Ascending aorta (tissue), 2 donors: ENCODE results near the gene KCNK16. TPM values are rescaled to one million over a fixed set of nuclear protein-coding genes. Genes with fewer than 3 reads are reported as not detected.

Experiments
- DNase-seq, 2 donors: peaks; one replicate each; pipeline ENCODE4 v3.0.0-alpha.2; 2019; ENCODE audit warnings: low spot score in 2 of 2
- H3K27ac ChIP-seq, 2 donors: fragments of 200-600 bp; sonication (generic); one replicate each; pipeline ENCODE4 v1.5.1; 2016 to 2017; ENCODE audit warnings: mild to moderate bottlenecking in 1 of 2
- H3K27me3 ChIP-seq: fragments of 200-600 bp; sonication (generic); one replicate; pipeline ENCODE4 v1.5.1; 2017
- H3K36me3 ChIP-seq, 2 donors: fragments of 200-600 bp; sonication (generic); one replicate each; pipeline ENCODE4 v1.5.1; 2016
- H3K4me1 ChIP-seq, 2 donors: fragments of 200-600 bp; sonication (generic); one replicate each; pipeline ENCODE4 v1.5.1; 2016 to 2017; ENCODE audit warnings: mild to moderate bottlenecking in 1 of 2
- H3K4me3 ChIP-seq, 2 donors: fragments of 200-600 bp; sonication (generic); one replicate each; pipeline ENCODE4 v1.5.1; 2016 to 2017; ENCODE audit warnings: mild to moderate bottlenecking in 1 of 2
- H3K9me3 ChIP-seq, 2 donors: fragments of 200-600 bp; sonication (generic); one replicate each; pipeline ENCODE4 v1.5.1; 2016
- CTCF ChIP-seq, 3 experiments: fragments of 200-600 bp in 2 of 3; fragments of 450-650 bp in 1 of 3; sonication (generic) in 2 of 3; IDR thresholded peaks; one replicate each; pipeline ENCODE4 v1.5.1; 2016 to 2019; ENCODE audit warnings: antibody characterized with exemption in 3 of 3, mild to moderate bottlenecking in 1 of 3, moderate library complexity in 1 of 3
- intact Hi-C: fragments of 100-400 bp; cut with DNase I; formaldehyde crosslinking; loops from one replicate; pipeline ENCODE4 v1.15.1; 2023
- total RNA-seq: library from RNA; depleted of rRNA; stranded (reverse); fragments of >200 nt; gene quantifications from one replicate; pipeline ENCODE4 v1.1.0, GENCODE V29; 2016

Gene KCNK16
- total RNA-seq, 1 donor from 2014 or later, result not detected

GRCh38 chr6:39341352-39341751, 18.9 kb upstream of the KCNK16 start:
- no peak overlapping the region for H3K4me3 ChIP-seq
- no peak for DNase-seq
- no peak for TF ChIP-seq CTCF (IDR thresholded peaks at IDR 0.05)
- peak overlapping the region in 1 of 2 donors; percentile 75 for H3K27ac ChIP-seq
- no peaks in the 10 kb centered on the region for H3K36me3 ChIP-seq
- intact Hi-C loops, result loop anchor here (10.0 kb wide), 2 partner anchors 543 to 1733 kb away; partner anchors contain the start of genes NFYA and OARD1
- peaks cover 14 to 42% of the 10 kb centered on the region in 2 donors for H3K4me1 ChIP-seq
- no peaks in the 10 kb centered on the region for H3K9me3 ChIP-seq
- no peaks in the 10 kb centered on the region for H3K27me3 ChIP-seq

- intact Hi-C loops, result loop anchor here (2.0 to 10.0 kb wide), 3 partner anchors 25 to 1735 kb away; partner anchors contain the start of genes KCNK17, NFYA and OARD1
- Histone ChIP-seq H3K4me1 (peaks cover 14 to 39% of the 10 kb centered on the region in 2 donors), H3K9me3 (no peaks in the 10 kb centered on the region), H3K4me3 (peak overlapping the region in 1 of 2 donors; percentile 5), H3K27ac (peak overlapping the region; percentile 61 to 75), H3K27me3 (no peaks in the 10 kb centered on the region), H3K36me3 (no peaks in the 10 kb centered on the region)
- DNase-seq, result no peak
- no peak for TF ChIP-seq CTCF (IDR thresholded peaks at IDR 0.05)
Measured at GRCh38 chr6:39339868-39340550, 17.5 kb upstream of the KCNK16 start.

- H3K4me1 ChIP-seq, result peaks cover 14 to 32% of the 10 kb centered on the region in 2 donors
- intact Hi-C loops, result loop anchor here (2.0 kb wide), 1 partner anchor 24 kb away; the partner anchor contains the start of gene KCNK17
- no peaks in the 10 kb centered on the region for H3K9me3 ChIP-seq
- TF ChIP-seq CTCF (IDR thresholded peaks at IDR 0.05), result no peak
- peak overlapping the region; percentile 61 to 75 for H3K27ac ChIP-seq
- no peak for DNase-seq
- peak overlapping the region in 1 of 2 donors; percentile 5 for H3K4me3 ChIP-seq
- no peaks in the 10 kb centered on the region for H3K27me3 ChIP-seq
- H3K36me3 ChIP-seq, result no peaks in the 10 kb centered on the region
Measured at GRCh38 chr6:39339096-39339867, 16.8 kb upstream of the KCNK16 start.

GRCh38 chr6:39338397-39338796, 15.9 kb upstream of the KCNK16 start:
- peaks cover 13 to 30% of the 10 kb centered on the region in 2 donors for H3K4me1 ChIP-seq
- no peaks in the 10 kb centered on the region for H3K36me3 ChIP-seq
- no peak overlapping the region for H3K4me3 ChIP-seq
- no peak overlapping the region for H3K27ac ChIP-seq
- TF ChIP-seq CTCF (IDR thresholded peaks at IDR 0.05), result no peak
- no peaks in the 10 kb centered on the region for H3K9me3 ChIP-seq
- no peaks in the 10 kb centered on the region for H3K27me3 ChIP-seq
- intact Hi-C loops, result loop anchor here (2.0 kb wide), 1 partner anchor 24 kb away; the partner anchor contains the start of gene KCNK17
- no peak for DNase-seq

GRCh38 chr6:39335780-39336545, 13.5 kb upstream of the KCNK16 start:
- Histone ChIP-seq H3K4me3 (no peak overlapping the region), H3K27me3 (no peaks in the 10 kb centered on the region), H3K9me3 (no peaks in the 10 kb centered on the region), H3K4me1 (peaks cover 6 to 22% of the 10 kb centered on the region in 2 donors), H3K36me3 (no peaks in the 10 kb centered on the region), H3K27ac (peak overlapping the region; percentile 6 to 50)
- TF ChIP-seq CTCF (IDR thresholded peaks at IDR 0.05), result no peak
- DNase-seq, result no peak
- intact Hi-C loops, result no loop called here
